Neural crest cell (in vitro differentiated cells): ENCODE measurements around the gene KLHDC8B. TPM values are rescaled to one million over a fixed set of nuclear protein-coding genes. Genes with fewer than 3 reads are reported as not detected.

Experiments
- DNase-seq: peaks from one replicate; pipeline ENCODE4 v3.0.0; 2021; ENCODE audit warnings: low read depth, mixed read lengths, low spot score
- H3K27ac Mint-ChIP-seq: one replicate; pipeline ENCODE4 v1.8.0; 2021; ENCODE audit warnings: mild to moderate bottlenecking, mixed read lengths; ENCODE audit not compliant: unreplicated experiment
- H3K27me3 Mint-ChIP-seq: 2 replicates; pipeline ENCODE4 v1.8.0; 2021; ENCODE audit warnings: low read depth, mild to moderate bottlenecking, mixed read lengths
- H3K36me3 Mint-ChIP-seq: 2 replicates; pipeline ENCODE4 v1.8.0; 2021; ENCODE audit warnings: low read depth, mild to moderate bottlenecking, mixed read lengths
- H3K4me1 Mint-ChIP-seq: 2 replicates; pipeline ENCODE4 v1.8.0; 2021; ENCODE audit warnings: mixed read lengths
- H3K4me3 Mint-ChIP-seq: one replicate; pipeline ENCODE4 v1.8.0; 2021; ENCODE audit warnings: mild to moderate bottlenecking, mixed read lengths
- H3K9me3 Mint-ChIP-seq: 2 replicates; pipeline ENCODE4 v1.8.0; 2021; ENCODE audit warnings: mixed read lengths
- CTCF ChIP-seq: fragments of 200-600 bp; sonication (generic); conservative IDR thresholded peaks from 2 replicates; pipeline ENCODE4 v1.5.0; 2021; ENCODE audit warnings: antibody characterized with exemption, mild to moderate bottlenecking
- total RNA-seq: library from RNA; stranded (reverse); gene quantifications from 2 replicates; pipeline ENCODE4 v1.2.1, GENCODE V29; 2021

KLHDC8B gene
- total RNA-seq, 1 donor from 2014 or later = 44.9 TPM

- Mint-ChIP-seq H3K27ac (no peak overlapping the region), H3K4me1 (peaks cover 21% of the 10 kb centered on the region), H3K9me3 (no peaks in the 10 kb centered on the region), H3K27me3 (no peaks in the 10 kb centered on the region), H3K36me3 (no peaks in the 10 kb centered on the region), H3K4me3 (no peak overlapping the region)
- TF ChIP-seq CTCF = no peak
- no peak for DNase-seq
Observed at GRCh38 chr3:49191741-49192140, 20.3 kb downstream of the KLHDC8B start.

DNA sequence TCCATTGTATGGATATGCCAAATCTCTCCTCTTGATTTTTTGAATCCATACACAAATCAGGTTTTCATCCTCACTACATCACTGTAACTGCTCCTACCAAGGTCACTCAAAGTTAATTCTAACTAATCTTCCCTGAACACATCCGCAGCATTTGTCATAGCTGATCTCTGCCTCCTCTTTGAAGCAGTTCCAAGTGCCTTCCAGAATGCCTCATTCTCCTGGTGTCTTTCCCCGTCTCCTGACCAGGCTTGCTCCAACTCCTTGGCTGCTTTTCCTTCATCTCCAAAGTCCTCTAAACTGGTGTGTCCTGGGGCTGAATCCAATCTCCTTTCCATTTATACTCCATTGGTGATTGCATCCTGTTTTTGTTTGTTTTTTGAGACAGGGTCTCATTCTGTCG is 26.8 kb downstream of the KLHDC8B start:
- H3K36me3 Mint-ChIP-seq = no peaks in the 10 kb centered on the region
- no peaks in the 10 kb centered on the region for H3K4me1 Mint-ChIP-seq
- no peak overlapping the region for H3K27ac Mint-ChIP-seq
- no peaks in the 10 kb centered on the region for H3K9me3 Mint-ChIP-seq
- no peaks in the 10 kb centered on the region for H3K27me3 Mint-ChIP-seq
- DNase-seq = no peak
- no peak overlapping the region for H3K4me3 Mint-ChIP-seq
- no peak for TF ChIP-seq CTCF

DNA sequence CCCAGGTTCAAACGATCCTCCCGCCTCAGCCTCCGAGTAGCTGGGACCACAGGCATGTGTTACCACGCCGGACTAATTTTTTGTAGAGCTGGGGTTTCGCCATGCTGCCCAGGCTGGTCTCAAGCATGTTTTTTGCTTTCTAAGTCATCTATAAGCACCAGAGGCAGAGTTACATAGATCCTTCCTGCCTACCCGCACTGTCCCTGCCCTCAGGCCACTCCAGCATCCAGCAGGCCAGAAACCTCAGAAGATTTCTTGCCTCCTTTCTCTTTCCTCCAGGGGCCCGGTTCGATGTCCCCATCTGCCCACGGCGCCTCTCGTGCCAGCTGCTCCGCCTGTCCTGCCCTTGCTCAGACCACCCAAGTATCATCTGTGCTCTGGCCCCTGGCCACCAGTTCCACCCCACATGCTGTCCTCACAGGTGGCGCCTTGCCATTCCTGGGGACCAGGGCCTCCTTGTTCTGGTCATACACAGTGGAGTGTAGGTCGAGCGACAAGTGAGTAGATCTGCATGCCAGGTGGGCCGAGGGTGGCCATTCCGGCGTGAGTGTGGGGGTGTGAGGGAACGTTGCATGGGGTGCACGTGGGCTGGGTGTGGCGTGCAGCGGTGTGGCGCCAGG is 27.3 kb downstream of the KLHDC8B start:
- Mint-ChIP-seq H3K9me3 (no peaks in the 10 kb centered on the region), H3K4me3 (no peak overlapping the region), H3K36me3 (no peaks in the 10 kb centered on the region), H3K27me3 (no peaks in the 10 kb centered on the region), H3K4me1 (no peaks in the 10 kb centered on the region), H3K27ac (no peak overlapping the region)
- DNase-seq = no peak
- no peak for TF ChIP-seq CTCF

DNA sequence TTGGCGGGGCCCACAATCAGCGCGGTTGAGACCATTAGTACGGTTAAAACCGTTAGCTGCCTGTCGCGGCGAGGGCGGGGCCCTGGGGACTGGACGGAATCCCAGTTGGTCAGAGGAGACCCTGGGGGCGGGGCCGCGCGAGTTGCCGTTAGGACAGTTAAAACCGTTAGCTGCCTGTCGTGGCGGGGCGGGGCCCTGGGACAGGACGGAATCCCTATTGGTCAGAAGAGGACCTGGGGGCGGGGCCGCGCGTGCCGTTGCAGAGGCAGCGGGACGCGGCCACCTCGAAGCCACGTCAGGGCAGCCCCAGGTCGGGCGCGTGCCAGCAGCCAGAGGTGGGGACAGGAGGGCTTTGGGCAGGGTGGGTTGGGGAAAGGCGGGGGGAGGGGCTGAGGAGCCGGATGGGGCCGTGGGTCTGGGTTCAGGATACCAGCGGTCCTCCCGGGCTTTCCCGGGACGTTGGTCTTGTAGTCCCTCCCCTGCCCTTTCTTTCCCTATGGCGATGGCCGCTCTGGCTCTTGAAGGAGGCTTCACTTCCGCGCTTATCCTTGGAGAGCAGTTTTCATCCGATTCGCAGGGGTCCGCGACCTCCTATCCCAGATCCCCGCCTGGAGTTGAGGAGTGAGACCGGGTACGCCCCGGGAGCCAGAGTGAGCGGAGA is 28.0 kb downstream of the KLHDC8B start:
- Mint-ChIP-seq H3K4me3 (no peak overlapping the region), H3K36me3 (no peaks in the 10 kb centered on the region), H3K27me3 (no peaks in the 10 kb centered on the region), H3K9me3 (no peaks in the 10 kb centered on the region), H3K4me1 (no peaks in the 10 kb centered on the region), H3K27ac (no peak overlapping the region)
- no peak for DNase-seq
- no peak for TF ChIP-seq CTCF

DNA sequence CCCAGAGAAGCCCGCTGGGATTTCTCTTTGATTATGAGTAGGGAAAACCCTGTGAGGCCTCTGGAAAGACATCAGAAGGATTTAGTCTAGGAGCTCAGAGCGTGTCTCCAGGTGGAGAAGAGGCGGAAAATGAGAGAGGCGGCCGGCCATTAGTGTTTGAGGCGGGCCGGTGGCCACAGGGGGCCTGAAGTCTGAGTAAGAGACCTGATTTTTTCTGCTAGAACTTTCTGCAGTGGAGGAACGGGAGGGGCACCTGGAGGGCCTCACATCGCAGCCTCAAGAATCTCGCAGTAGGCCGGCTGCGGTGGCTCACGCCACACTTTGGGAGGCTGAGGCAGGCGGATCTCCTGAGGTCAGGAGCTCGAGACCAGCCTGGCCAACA is 28.5 kb downstream of the KLHDC8B start:
- Mint-ChIP-seq H3K9me3 (no peaks in the 10 kb centered on the region), H3K27me3 (no peaks in the 10 kb centered on the region), H3K4me1 (no peaks in the 10 kb centered on the region), H3K4me3 (no peak overlapping the region), H3K36me3 (no peaks in the 10 kb centered on the region), H3K27ac (no peak overlapping the region)
- DNase-seq = no peak
- TF ChIP-seq CTCF = no peak
